Fibroblast of gingiva (primary cell): ENCODE results near the gene ADSS1.
A peak's percentile ranks its signal among the peaks of the same experiment; 100 is the strongest.

Source experiments
- DNase-seq: peaks from one replicate; pipeline ENCODE4 v3.0.0-alpha.2; 2011; ENCODE audit warnings: low read depth

ADSS1 gene

DNA sequence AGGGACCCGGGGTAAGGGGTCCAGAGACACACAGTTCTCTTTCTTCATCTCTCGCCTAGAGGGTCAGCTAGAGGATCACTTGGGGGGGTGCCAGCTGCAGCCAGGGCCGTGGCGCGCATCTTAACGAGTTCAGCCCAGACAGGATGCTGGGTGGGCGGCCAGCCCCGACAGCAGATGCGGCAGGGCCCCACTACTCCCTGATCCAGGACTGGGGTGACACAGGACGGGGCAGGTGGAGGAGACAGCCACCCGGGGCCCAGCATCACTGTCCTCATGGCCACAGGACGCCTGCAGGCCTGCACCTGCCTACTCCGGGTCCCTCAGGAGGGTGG, 58.7 kb downstream of the ADSS1 start:
- no peak for DNase-seq

DNA sequence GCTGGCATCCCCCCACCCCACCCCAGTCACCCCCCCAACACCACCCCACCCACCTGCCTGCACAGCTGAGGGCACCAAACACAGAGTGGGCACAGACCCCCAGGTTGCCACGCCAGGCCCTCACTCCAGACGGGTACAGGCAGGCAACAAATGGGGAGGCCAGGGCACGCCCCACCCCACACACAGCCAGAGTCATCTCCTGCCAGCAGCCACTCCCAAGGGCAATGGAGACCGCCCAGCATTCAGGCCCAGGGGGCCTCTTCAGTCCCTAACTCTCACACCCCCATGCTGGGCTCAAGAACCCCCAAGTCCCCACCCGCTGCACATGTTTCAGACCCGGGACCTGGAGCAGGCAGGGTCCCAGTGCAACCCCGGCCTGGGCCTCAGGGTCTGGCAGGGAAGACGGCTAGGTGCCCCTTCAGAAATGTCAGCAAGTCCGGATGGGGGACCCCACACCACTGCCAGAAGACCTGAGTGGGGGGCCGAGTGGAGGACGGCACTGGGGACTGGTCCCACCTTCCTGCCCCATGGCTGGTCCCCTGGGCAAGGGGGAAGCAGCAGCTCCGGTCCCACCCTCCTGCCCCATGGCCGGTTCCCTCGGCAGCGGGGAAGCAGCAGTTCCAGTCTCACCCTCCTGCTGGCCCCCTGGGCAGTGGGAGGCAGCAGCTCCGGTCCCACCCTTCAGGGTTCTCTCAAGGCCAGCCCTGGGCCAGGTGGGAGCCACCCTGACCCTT, 59.6 kb downstream of the ADSS1 start:
- DNase-seq, result no peak

DNA sequence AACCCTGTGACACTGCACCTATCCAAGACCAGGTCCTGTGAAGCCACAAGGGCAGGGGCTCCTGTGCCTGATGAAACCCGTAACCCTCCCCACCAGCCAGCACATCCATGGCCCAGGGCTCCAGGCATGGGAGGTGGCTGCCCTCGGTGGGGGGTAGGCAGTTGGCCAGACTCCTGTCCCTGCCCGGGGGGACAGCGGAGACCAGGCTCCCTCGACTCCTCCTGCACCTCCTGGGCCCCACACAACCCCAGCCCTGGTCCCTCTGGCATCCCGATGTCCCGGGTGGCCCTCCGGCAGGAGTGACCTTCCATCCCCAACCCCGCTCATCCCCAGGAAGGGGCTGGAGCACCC, 60.2 kb downstream of the ADSS1 start:
- DNase-seq, result no peak

DNA sequence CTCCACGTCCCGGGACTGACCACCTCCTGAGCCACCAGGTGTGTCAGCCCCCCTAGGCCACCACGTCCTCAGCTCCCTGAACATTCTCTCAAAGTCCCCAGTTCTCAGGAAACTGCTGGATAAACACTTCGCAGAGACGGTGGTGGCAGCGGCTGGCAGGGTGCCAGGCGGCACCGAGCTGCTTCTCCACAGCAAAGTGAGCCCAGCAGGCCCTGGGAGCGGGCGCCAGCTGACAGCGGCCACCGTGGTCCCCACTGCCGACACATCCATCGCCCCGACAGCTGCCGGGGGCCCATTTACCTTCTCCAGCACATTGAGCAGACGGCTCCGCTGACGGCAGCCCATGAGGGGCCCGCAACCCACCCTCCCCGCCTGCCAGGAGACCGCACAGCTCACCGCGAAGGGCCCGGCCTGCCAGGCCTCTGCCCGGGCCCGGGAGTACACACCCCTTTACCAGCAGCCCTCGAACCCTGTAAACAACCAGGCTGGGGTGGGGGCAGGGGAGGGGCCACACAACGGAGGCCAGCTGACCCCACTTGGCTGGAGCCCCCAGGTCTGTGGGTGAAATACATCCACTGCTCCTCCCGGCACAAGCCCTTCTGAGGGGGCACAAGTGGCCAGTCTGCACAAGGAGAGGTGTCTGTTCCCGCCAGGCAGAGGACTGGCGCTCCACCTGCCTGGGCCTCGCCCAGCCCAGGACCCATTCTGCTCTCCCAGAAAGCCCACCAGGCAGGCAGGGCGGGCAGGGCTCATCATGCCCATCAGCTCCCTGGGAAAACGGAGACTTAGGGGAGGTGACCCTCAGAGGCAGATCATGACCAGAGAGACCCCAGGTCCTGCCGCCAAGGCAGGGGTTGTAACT, 61.0 kb downstream of the ADSS1 start:
- DNase-seq, result no peak

DNA sequence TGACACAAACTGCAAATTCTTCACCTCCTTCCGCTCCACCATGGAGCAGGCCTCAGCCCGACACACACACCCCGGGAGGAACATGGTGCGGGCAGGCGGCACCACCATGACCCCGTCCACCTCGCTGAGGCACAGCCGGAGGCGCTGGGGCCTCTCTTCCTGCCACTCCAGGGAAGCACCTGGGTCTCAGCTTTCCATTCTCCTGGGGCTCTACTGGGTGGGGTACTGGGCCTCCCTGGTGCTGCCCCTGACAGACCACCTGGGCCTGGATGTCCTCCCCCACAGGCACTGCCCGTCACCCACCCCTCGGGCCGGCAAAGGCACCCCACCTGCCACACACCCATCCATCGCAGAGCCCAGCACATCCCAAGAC, 61.7 kb downstream of the ADSS1 start:
- DNase-seq, result no peak

DNA sequence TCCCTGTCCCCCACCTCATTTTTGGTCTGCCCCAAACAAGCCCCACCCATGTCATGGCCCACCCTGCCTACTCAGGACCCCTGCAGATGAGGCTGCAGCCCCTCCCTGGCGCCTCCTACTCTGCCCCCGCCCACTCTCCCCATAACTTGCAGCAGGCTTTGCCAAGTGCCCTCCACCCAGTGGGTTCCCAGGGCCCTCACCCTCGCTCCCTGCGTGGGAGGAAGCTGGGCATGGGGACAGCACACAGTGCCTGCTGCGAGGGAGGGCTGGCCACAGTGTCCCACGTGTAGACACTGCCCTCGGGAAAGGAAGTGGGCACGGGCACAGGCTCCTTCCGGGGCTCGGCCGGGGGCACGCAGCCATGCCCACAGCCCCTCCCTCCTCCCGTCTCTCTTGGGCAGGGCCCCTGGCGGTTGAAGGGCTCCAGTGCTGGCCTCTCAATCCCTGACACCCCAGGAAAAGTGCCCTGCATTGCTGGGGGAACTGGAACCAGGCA, 62.1 kb downstream of the ADSS1 start:
- no peak for DNase-seq

DNA sequence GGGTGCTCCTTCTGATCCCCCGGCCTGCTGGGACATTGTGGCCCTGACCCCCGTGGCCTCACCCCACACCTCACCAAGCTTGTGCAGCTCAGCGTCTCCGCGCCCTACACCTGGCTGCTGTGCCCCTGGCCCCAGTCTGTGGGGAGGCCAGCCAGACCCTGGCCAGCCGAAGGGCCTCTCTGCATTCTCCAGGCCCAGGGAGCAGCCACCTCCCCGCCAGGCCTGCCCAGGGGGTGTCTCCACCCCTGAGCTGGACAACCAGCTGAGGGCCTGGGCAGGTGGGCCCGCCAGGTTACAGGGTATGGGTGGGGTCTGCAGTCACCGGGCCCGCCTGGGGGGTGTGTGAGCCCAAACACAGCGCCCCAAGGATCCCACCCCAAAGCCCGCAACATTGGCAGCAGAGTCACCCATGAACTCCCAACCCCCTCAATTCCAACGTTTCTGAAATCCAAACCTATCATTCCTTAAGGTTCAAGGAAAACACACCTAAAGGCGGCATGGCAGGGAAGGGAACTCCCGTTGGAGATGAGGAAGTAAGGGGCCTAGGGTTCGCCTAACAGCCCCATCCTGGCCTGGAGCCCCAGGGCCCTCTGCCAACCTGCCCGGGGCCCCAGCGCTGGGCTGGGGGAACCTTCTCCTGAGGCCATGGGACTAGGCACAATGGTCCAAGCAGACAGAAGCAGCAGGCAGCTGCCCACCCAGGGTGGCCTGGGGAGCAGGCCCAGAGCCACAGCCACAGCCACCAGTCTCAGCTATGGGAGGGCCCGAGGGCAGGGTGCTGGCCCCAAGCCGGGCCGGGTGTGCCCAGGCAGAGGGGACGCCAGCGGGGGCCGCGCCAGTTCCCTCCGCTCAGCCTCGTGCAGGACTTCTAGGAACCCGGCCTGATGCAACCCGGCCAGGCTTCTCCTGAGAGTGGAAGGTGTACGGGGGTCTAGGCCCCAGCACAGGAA, 63.0 kb downstream of the ADSS1 start:
- no peak for DNase-seq

DNA sequence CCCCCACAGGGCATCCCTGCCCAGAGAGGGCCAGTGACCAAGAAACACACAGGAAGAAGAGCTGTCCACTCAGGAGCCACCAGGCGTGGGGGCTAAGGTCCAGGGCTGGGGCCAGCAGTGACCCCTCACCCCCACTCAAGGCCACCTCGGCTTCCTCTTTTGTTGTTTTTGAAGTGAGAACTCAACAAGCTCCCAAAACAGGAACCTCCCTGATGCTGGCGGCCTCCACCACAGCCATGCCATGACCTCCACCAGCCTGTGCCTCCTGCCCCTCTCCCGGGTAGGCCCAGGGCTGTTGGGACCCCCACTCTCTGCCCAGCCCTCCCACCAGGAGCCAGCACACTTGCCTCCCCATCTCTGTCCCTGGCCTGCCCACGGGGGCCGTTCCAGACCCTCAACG, 63.7 kb downstream of the ADSS1 start:
- no peak for DNase-seq

DNA sequence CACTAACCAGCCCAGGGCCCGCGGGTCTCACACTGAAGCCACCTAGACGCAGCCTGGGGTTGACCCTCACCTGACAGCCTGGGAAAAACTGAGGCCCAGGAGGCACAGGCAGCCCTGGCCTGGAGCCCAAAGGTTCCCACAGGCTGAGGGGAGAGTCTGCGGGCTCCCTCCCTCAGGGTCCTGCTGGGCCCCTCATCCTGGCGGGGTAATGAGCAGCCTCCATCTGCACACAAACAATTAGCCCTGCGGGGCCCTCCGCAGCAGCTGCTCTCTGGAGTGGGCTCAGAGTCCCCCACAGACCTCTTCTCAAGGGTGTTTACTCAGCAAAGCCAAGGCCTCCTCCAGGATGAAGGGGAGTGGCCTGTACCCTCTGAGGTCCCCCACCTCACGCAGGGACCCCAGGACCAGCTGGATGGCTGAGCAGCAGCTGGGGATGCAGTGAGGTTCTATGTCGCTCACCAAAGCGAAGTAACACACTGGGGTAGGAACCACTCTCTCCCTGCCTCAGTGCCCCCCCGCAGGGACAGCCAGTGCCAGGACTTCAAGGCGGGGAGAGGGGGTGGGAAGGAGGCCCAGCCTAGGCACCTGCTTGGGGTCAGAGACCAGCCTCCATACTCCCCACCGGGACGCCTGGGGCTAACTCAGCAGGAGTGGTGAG, 64.3 kb downstream of the ADSS1 start:
- DNase-seq, result no peak

DNA sequence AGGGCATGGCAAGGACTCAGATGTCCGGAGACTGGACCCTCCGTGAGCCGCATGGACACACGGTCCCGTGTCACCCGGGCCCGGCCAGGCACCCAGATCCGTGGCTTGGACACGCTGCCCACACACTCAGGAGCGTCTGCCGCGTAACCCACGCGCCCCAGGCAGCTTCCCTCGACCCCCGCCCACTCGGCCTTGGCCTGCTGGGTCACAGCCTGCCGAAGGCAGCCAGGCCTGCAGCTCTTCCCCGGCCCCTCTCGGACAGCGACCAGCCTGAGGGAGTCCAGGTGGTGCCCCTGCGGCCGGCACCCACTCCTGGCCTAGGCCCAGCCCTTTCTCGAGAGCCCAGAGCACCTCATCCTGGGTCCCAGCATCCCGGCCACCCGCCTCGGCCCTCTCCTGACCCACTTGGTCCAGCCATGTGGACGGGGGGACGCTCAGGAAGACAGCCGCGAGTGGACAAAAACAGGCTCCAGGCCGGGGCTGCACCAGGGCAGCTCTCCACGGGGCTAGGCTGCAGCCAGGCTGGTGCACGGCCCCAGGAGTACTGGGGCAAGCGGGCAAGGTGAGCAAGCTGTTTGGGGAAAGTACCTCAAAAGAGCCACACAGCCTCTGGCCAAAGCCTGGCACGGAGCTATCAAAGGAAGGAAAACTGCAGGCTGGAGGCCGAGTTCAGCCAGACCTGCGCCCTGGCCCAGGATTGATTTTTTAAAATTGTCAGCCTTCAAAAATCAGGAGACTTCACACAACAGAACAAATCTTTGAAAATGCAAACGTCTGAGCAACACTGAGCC, 65.0 kb downstream of the ADSS1 start:
- no peak for DNase-seq

DNA sequence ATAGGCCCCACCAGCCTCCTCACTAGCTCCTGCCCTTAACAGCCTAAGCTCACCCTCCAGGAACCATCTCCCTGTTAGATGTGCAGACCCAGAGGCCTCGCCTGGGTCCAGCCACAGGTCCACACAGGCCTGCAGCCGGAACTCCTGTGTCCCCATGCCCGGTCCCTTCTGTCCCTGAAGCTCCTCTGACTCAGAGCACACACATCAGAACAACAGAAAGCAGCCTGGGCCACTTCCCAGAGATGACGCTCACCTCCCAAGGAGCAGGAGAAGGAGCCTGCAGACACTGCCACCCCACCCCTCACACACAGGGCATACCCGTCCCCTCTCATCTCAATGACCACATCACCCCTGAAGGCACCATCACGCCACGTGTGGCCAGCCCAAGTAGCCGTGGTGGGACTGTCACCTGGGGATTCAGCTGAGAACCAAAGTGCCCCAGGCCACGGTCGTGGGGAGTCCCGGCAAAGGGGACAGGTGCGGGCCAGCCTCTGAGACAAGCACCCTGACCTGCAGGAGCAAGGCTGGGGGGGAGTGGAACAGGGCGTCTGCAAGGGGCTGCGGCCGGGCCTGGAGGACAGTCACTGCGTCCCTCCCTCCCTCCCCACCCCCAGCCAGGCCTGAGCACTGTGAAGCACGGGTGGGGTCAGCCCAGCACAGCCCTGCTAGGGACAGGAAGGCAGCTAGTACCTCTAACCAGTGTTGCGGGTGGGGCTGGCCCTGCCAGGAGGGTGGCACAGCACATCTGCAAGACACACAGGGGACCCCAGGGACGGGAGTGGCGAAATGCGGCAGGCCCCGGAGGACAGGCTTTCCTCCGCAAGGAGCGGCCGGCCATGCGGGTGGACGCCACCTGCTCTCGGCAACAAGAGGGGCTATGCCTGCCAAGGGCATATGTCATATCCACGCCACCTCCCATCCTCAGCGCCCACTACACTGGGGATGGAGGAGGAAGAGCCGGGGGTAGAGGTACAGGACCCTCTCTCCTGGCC, 66.0 kb downstream of the ADSS1 start:
- DNase-seq, result no peak

DNA sequence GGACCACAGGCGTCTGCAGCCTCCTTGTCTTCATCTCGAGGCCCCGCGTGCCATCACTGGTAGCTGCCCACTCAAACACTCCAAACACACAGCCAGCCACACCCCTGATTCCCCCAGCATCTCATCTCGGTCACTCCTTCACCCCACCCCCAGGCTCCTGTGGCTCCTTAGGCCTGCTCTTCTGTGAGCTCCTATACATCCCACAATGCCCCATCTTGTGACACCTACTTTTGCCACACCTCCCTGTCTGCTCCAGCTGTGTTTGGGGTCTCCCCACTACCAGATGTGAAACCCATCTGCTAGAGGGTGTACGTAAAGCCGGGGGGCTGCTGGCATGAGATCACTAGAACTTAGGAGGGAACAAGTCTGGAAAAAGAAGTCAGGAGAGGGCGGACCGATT, 67.4 kb downstream of the ADSS1 start:
- DNase-seq, result no peak

DNA sequence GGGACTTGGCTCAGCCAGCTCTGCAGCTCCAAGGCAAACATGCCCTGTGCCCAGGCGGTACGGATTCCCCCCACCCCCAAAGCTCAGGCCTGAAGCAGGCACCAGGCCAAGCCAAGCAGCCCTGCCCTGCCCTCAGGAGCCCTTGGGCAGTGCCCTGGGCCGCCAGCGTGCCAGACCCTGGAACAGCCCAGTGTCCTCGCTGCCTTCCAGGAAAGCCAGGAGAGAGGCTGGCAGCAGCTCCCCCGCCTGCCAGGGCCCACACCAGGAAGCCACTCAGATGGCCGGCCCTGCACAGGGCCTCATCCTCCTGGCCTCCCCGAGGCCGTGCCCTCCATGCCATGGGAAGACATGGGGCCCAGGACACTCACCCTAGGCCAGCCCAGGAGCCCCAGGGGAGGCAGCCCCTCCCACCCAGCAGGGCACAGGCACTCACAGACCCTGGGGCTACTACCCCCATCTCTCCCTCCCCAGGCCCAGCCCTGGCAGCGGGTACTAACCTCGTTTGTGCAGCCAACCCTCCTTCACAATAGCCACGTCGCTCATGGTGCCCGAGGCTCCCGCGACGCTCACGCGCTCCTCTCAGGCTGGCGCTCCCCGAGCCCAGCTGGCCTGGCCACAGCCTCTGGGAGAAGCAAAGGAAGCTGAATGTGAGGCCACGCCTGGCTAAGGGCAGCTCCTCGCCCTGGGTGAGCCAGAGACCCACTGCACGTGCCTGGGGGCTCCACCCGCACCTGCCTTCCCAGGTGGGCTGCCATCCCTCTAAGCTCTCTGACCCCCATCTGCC, 68.3 kb downstream of the ADSS1 start:
- DNase-seq, result peak; percentile 14

DNA sequence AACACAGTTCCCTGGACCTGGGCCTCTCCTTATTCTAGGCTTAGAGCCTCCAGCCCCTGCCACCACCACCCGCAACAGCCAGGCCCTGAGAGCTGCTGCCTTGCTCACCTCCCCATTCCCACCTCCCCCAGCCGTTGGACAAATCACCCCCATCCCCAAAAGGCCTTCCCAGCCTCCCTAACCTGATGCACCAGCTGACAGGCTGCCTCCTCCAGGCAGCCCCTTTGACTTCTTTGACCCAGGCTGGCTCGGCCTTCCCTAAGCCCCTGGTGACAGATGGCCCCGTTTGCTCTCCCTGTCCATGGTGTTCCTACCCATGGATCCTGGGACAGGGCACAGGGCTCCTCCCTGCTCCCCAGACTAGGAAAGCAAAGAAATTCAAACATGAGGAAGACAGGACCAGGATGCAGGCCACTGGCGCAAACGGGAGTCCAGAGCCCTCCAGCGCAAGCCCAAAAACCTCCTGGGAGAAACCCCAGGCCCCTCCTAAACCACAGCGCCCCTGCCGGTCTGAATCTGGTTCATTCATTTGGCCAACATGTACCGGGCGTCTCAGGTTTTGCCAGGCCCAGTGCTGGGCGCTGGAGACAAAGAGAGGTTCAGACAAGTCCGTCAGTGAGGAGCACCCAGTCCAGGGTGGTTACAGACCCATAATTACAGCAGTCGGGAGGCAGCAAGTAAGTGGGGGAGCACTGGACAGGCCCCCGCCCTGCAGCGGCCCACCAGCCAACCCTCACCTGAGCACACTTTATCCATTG, 69.1 kb downstream of the ADSS1 start:
- no peak for DNase-seq

DNA sequence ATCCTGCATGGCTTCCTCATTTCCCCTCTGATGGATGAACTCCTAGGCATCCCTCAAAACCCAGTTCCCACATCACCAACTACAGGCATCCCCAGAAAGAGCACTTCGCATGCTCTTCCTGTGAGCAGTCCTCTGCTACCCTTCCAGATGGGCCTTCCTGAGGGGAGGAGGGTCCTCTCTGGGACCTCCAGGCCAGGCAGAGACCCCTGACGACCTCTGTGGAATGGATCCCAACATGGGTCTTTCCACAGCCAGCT, 69.6 kb downstream of the ADSS1 start:
- DNase-seq, result no peak

DNA sequence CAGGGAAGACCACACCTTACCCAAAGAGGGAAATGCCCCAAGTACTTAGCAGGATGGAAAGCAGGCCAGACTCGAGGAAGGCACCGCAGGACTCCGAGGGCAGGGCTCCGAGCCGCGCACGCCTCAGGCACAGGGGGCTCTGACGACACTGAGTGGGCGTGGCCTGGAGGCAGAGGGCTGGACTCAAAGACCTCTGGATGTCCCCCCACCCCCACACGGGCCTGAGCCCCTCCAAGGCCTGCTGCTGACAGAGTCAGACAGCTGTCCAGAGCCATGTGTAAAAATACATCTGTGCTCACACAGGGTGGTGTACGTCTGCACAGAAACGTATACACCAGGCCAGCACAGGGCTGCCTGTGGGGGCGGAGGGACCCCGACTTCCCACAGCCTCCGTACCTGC, 70.1 kb downstream of the ADSS1 start:
- DNase-seq, result peak; percentile 62

DNA sequence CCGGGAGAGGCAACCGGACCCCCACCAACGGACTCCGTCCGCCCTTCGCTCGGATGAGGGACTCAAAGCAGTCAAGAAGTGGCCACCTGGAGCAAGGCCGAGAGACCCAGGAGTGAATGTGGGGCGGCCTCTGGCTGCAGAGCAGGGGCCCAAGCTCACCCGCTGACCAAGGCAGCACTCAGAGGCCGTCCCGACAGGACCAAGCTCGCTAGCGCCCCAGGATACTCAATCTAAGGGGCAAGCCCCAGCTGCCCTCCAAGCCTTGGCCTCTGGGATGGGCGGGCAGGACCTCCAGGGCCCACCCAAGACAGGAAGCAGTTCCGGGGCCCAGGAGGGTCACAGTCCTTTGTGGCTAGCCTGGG, 70.6 kb downstream of the ADSS1 start:
- peak; percentile 17 for DNase-seq

DNA sequence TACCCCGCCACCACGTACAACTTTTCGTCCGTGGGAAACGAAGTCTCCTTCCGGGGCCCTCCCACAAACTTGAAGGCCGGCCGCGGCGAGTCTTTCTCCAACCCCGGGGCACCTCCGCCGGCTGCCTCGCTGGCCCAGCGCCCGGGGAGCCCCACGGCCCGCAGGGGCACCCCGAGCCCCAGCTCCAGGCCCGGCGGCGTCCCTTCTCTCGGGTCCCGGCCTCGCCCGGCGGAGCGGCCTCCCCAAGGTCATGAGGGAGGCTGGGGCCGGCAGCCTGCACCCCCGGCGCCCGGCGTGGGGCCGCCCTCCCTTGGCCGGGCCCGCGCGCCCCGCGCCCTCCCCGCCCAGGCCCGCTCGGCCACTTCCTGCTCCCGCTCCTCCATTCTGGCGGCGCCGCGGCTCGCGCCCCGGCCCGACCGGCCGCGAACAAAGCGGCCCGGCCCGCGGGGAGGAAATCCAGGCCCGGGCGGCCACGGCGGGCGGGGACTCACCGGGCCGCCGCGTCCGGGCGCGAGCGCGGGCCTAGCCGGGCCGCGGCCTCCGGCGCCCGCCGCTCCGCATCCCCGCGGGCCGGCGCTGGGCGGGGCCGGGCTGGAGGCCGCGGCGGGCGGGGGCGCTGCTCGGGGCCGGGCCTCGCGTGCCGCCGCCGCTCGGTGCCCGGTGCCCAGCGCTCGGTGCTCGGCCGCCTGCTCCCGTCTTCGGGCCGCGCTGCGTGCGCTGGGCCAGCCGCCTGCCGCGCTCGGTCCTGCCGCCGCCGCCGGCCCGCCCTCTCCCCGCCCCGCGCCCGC, 71.2 kb downstream of the ADSS1 start, which contains the start of gene AKT1:
AKT1 (minus strand) TSS at position 756 of the 788 bp plus-strand sequence. CDS start 3,105 bp downstream, outside the sequence.
- no peak for DNase-seq
